ENCODE measurements around the gene BSN. TPM values are rescaled to one million over a fixed set of nuclear protein-coding genes. Genes with fewer than 3 reads are reported as not detected.

BSN gene
- total and polyA plus RNA-seq, 2 of the 4 experiments (the other 2 are of a cell fraction): under 0.01 to 0.03 TPM

- H2BK15ac ChIP-seq (ENCODE audit: low read depth, low read length): no peak overlapping the region
- no peak overlapping the region for H3K27ac ChIP-seq (ENCODE audit: insufficient read depth, low read length)
- no peak overlapping the region for H3K23ac ChIP-seq (ENCODE audit: low read depth, low read length)
- H3K36me3 ChIP-seq (ENCODE audit: control insufficient read depth, insufficient read depth, low read length): no peaks in the 10 kb centered on the region
- H3K4ac ChIP-seq (ENCODE audit: low read depth, low read length): no peak overlapping the region
- H3K79me1 ChIP-seq (ENCODE audit: low read depth in 1 of 2, low read length in 2 of 2): no peaks in the 10 kb centered on the region
- no peak overlapping the region for H3K56ac ChIP-seq (ENCODE audit: extremely low read depth, insufficient read depth, low read length)
- no peak overlapping the region for H4K91ac ChIP-seq (ENCODE audit: insufficient read depth, low read depth, low read length)
- dilution Hi-C loops (cut with HindIII; ENCODE audit: low sequenced_read_pairs, unreplicated experiment): no loop called here
- ChIA-PET POLR2A (ENCODE audit: unreplicated experiment) (no interaction called here), CTCF (no interaction called here)
- H3K18ac ChIP-seq (ENCODE audit: low read depth, low read length): no peak overlapping the region
- 92% methylated on average over 2 of the region's 5 CpGs; no CpG with 5 or more reads in 1 of the 2 experiments for WGBS, 2 experiments (ENCODE audit: extremely low coverage in 2 of 2, insufficient read length in 1 of 2)
- no peak overlapping the region for H2AK5ac ChIP-seq (ENCODE audit: low read depth, low read length)
- H3K27me3 ChIP-seq (ENCODE audit: control insufficient read depth, insufficient read depth, low read length): peaks cover 55% of the 10 kb centered on the region
- no peak overlapping the region for H3K4me3 ChIP-seq (ENCODE audit: insufficient read depth, low read depth, low read length)
- ATAC-seq (ENCODE audit: low read depth) (no peak), DNase-seq (no peak)
- no peak overlapping the region for H2BK20ac ChIP-seq (ENCODE audit: low read depth, low read length)
- H4K8ac ChIP-seq (ENCODE audit: low read depth in 2 of 2, low read length in 2 of 2): no peak overlapping the region
- H2AK9ac ChIP-seq (replicated peaks; ENCODE audit: low read depth, low read length, poor library complexity): no peak overlapping the region
- H4K20me1 ChIP-seq (ENCODE audit: insufficient read depth, low read length): no peaks in the 10 kb centered on the region
- no TSS peak for BruUV-seq (replicated peaks)
- H2BK5ac ChIP-seq (ENCODE audit: low read depth, low read length, poor library complexity, severe bottlenecking): no peak overlapping the region
- no peak overlapping the region for H3K9ac ChIP-seq (ENCODE audit: low read depth, low read length)
- in situ Hi-C loops (cut with MboI; ENCODE audit: low sequenced_read_pairs): no loop called here
- H3K14ac ChIP-seq (replicated peaks; ENCODE audit: low read depth, low read length): no peak overlapping the region
- no peaks in the 10 kb centered on the region for H3K9me1 ChIP-seq (ENCODE audit: insufficient read depth, low read length)
- H4K5ac ChIP-seq (ENCODE audit: low read depth, low read length): no peak overlapping the region
- H2BK120ac ChIP-seq (ENCODE audit: low read depth, low read length): no peak overlapping the region
- no peak for TF ChIP-seq RAD21 (IDR thresholded peaks at IDR 0.05; ENCODE audit: low read length)
- no peak for TF ChIP-seq RCOR1 (IDR thresholded peaks at IDR 0.05; ENCODE audit: insufficient replicate concordance, low read length)
- TF ChIP-seq NFE2L2 (IDR thresholded peaks at IDR 0.05; ENCODE audit: low read depth, low read length): no peak
- no peak for TF ChIP-seq RFX5 (IDR thresholded peaks at IDR 0.05; ENCODE audit: low read depth, low read length)
- TF ChIP-seq MAZ (IDR thresholded peaks at IDR 0.05; ENCODE audit: borderline replicate concordance, low read depth, low read length): no peak
- TF ChIP-seq POLR2A (IDR thresholded peaks at IDR 0.05; ENCODE audit: low read depth, low read length): no peak
- no peak for TF ChIP-seq FOS (IDR thresholded peaks at IDR 0.05; ENCODE audit: low read depth, low read length)
- TF ChIP-seq CEBPB (IDR thresholded peaks at IDR 0.05; ENCODE audit: low read depth, low read length): no peak
- no peak for TF ChIP-seq MAFK (IDR thresholded peaks at IDR 0.05; ENCODE audit: low read depth, low read length)
- no peak for TF ChIP-seq MXI1 (IDR thresholded peaks at IDR 0.05; ENCODE audit: borderline replicate concordance, low read depth, low read length)
- TF ChIP-seq CHD1 (IDR thresholded peaks at IDR 0.05; ENCODE audit: low read depth, low read length): no peak
- no peak for TF ChIP-seq BHLHE40 (IDR thresholded peaks at IDR 0.05; ENCODE audit: low read depth, low read length)
- TF ChIP-seq SMC3 (IDR thresholded peaks at IDR 0.05; ENCODE audit: low read depth, low read length): no peak
- TF ChIP-seq USF2 (IDR thresholded peaks at IDR 0.05; ENCODE audit: low read depth, low read length): no peak
- H2AFZ ChIP-seq (replicated peaks; ENCODE audit: low read length, poor library complexity): no peak overlapping the region
- no peaks in the 10 kb centered on the region for H3K4me1 ChIP-seq (ENCODE audit: control insufficient read depth, insufficient read depth, low read length)
- intact Hi-C loops (cut with micrococcal nuclease): no loop called here
- H3K4me2 ChIP-seq (ENCODE audit: low read depth, low read length): no peak overlapping the region
- H3K9me3 ChIP-seq (ENCODE audit: control insufficient read depth, insufficient read depth, low read length): peaks cover 2% of the 10 kb centered on the region; the same call in 1 of the 2 replicates
These were observed 73.4 kb downstream of the BSN start for GRCh38 chr3:49627634-49628033.

All from IMR-90 (cell line).